Stimulated activated naive CD8-positive, alpha-beta T cell treated with anti-CD3 and anti-CD28 coated beads, Interleukin-15, Interleukin-2, amounts not matched to agents 100 ng/mL and 50 ng/mL, for 24 hours (primary cell): ENCODE results near the gene GAST.
"Not testable (repeated sequence)": the region's sequence is repeated elsewhere in the genome, so short reads cannot be mapped to it uniquely, and the experiment has no call there.

Experiments
- H3K27ac Mint-ChIP-seq: one replicate; pipeline ENCODE4 v1.8.0; 2021; ENCODE audit warnings: mild to moderate bottlenecking, mixed read lengths
- H3K27me3 Mint-ChIP-seq: one replicate; pipeline ENCODE4 v1.8.0; 2021; ENCODE audit warnings: mixed read lengths
- H3K36me3 Mint-ChIP-seq: one replicate; pipeline ENCODE4 v1.8.0; 2021; ENCODE audit warnings: low read depth, mixed read lengths
- H3K4me1 Mint-ChIP-seq: one replicate; pipeline ENCODE4 v1.8.0; 2021; ENCODE audit warnings: low read depth, mixed read lengths
- H3K4me3 Mint-ChIP-seq: one replicate; pipeline ENCODE4 v1.8.0; 2021; ENCODE audit warnings: mild to moderate bottlenecking, mixed read lengths
- H3K9me3 Mint-ChIP-seq: one replicate; pipeline ENCODE4 v1.8.0; 2021; ENCODE audit warnings: mixed read lengths

The GAST gene

DNA sequence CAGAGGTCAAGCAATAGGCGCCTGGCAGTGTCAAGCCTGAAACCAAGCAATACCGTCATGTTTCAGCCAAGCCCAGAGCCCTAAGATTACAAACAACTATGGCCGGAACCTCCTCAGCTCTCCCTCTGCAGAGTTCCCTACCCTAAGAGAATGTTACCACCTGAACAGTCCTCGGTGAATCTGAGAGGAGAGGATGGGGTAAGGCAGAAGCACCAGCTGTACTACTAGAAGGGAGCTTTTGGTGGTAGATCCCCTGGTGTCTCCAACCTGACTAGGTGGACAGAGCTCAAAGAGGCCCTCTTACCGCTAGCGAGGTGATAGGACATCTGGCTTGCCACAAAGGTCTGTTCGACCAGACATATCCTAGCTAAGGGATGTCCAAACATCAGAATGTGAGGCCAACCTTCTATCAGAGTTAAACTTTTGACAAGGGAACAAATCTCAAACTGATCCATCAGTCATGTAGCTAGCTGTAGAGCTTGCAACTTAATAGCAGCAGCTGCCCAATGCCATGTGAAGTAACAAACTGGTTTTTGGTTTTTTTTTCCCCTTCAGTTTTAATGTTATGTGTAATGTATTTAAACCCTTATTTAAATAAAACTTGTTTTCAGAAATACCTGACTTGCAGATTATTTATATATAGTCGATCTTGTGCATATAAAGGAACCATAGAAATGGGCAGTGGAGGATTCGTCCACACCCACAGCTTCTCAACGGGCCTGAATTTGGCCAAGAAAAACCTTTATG, 20.9 kb upstream of the GAST start:
- peaks cover 36% of the 10 kb centered on the region for H3K4me1 Mint-ChIP-seq
- H3K27me3 Mint-ChIP-seq: no peaks in the 10 kb centered on the region
- H3K9me3 Mint-ChIP-seq: no peaks in the 10 kb centered on the region
- H3K4me3 Mint-ChIP-seq: peak overlapping the region; percentile 95
- H3K36me3 Mint-ChIP-seq: peaks cover 54% of the 10 kb centered on the region
- H3K27ac Mint-ChIP-seq: peak overlapping the region; percentile 98

DNA sequence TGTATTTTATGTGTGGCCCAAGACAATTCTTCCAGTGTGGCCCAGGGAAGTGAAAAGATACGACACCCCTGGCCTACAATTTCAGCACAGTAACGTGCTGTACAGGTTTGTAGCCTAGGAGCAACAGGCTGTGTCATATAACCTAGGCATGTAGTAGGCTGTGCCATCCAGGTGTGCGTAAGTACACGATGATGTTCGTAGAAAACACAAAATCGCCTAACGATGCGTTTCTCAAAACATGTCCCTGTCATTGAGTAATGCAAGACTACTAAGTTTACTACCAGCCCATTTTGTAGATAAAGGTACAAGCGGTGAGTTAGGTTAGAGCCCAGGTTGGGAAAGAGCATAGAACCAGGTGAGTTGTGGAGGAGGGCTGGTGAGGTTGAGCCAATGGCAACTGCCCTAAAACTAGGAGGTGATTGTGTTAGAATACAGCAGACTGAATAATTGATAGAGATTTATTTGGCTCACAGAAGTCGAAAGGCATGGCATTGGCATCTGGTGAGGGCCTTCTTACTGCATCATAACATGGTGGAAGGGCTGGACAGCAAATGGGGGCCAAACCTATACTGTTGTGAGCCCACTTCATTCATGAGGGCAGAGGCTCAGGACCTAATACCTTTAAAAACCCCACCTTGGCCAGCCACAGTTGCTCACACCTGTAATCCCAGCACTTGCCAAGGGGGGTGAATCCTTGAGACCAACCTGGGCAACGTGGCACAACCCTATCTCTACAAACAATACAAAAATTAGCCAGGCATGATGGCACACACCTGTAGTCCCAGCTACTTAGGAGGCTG, 19.2 kb upstream of the GAST start:
- Mint-ChIP-seq H3K36me3 (peaks cover 54% of the 10 kb centered on the region), H3K4me3 (no peak overlapping the region), H3K4me1 (peaks cover 36% of the 10 kb centered on the region), H3K27ac (peak overlapping the region; percentile 29), H3K9me3 (no peaks in the 10 kb centered on the region), H3K27me3 (no peaks in the 10 kb centered on the region)

DNA sequence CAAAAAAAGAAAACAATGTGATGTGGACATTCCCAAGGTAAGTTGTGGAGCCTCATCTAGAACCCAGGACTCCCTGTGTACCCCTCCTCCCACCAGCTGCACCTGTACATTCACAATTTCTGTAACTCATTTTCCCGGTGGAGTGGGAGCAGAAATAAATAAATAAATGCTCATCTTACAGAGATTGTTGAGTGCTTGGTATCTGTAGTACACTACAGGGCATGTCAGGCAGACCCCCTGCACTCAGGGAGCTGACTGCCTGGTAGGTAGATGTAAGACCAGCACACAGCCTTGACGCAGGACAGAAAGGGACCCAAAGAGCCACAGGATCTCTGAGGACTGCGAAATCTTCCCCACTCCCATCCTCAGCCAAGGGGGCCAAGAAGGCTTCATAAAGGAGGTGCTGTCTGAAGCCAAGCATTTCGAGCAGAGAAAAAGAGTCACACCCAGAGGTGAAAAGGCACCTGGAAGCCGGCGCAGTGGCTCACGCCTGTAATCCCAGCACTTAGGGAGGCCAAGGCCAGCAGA, 16.9 kb upstream of the GAST start:
- Mint-ChIP-seq H3K4me1 (peaks cover 28% of the 10 kb centered on the region), H3K36me3 (peaks cover 44% of the 10 kb centered on the region), H3K27ac (no peak overlapping the region), H3K27me3 (no peaks in the 10 kb centered on the region), H3K4me3 (no peak overlapping the region), H3K9me3 (no peaks in the 10 kb centered on the region)

DNA sequence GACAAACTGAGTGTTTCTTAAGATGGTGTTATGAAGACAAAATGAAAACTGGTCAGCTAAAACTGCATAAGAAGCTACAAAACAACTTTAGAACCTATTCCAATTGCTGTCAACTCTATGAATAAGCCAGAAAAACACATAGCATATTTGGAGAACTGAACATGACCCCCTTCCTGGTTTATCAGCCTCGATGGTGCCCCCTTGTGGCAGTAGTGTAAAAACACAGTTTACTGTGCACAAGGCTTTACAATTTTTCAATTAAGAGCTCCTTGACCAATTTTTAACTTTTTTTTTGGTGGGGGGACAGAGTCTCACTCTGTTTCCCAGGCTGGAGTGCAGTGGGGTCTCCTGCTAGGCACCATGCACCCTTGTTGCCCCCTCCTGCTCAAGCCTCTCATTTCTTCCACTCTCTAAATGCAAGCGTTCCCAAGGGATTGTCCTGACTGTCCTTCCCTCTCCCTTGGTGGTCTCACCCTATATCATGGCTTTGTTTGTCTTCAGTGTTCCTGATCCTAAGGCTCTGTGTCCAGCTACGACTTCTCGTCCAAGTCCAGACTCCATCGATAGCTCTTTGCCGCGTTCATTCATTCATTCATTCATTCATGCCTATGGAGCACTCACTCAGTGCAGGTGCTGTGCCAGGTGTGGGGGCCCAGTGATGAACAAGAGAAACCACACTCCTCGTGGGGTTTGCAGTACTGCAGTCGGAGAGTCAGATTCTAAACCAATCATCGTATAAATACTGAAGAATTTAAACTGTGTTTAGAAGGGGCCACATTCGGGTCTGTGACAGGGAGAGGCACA, 16.0 kb upstream of the GAST start:
- H3K9me3 Mint-ChIP-seq: no peaks in the 10 kb centered on the region
- no peaks in the 10 kb centered on the region for H3K27me3 Mint-ChIP-seq
- H3K27ac Mint-ChIP-seq: peak overlapping the region; percentile 61
- H3K4me3 Mint-ChIP-seq: no peak overlapping the region
- peaks cover 35% of the 10 kb centered on the region for H3K36me3 Mint-ChIP-seq
- H3K4me1 Mint-ChIP-seq: peaks cover 21% of the 10 kb centered on the region

DNA sequence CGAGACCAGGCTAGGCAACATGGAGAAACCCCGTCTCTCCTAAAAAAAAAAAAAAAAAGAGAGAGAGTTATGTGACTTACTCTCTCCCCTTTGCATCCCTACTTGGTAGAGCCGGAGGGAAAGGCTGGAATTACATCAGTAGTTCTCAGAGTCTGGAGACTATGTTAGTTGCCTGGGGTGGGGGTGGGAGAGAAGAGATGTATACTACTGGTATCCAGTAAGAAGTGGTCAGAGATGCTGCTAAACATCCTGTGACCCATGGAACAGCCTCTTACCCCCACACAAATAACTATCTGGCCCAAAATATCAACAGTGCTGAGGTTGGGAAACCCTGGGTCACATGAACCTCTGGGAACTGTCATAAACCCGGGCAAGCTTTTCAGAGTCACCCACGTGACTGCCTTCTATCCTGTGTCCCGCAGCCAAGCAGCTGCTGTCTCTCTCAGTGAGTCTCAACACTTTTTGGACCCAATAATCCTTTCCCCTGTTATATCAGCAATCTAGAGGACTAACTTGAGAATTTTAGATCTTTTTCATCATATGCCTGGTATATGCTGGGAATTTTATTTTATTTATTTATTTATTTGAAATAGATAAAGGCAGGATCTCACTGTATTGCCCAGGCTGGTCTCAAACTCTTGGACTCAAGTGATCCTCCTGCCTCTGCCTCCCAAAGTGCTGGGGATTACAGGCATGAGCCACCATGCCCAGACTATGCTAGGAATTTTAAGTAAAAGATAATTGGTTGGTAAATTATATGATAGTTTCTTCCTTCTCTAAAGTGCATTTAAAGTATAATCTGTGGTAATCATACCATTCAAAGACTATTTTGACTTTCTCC, 14.8 kb upstream of the GAST start:
- Mint-ChIP-seq H3K27ac (no peak overlapping the region), H3K4me1 (peaks cover 11% of the 10 kb centered on the region), H3K27me3 (no peaks in the 10 kb centered on the region), H3K4me3 (no peak overlapping the region), H3K9me3 (no peaks in the 10 kb centered on the region), H3K36me3 (peaks cover 23% of the 10 kb centered on the region)

DNA sequence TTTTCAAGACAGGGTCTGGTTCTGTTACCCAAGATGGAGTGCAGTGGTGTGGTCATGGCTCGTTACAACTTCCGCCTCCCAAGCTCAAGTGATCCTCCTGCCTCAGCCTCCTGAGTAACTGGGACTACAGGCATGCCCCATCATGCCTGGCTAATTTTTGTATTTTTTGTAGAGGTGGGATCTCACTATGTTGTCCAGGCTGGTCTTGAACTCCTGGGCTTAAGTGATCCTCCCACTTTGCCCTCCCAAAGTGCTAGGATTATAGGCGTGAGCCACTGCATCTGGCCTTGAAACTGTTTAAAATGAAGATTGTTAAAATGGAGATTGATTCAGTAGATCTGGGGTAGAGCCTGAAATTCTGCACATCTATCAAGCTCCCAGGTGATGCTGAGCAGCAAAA, 11.3 kb upstream of the GAST start:
- not testable (repeated sequence) for H3K4me1 Mint-ChIP-seq, H3K27ac Mint-ChIP-seq, H3K27me3 Mint-ChIP-seq, H3K36me3 Mint-ChIP-seq, H3K9me3 Mint-ChIP-seq, H3K4me3 Mint-ChIP-seq

DNA sequence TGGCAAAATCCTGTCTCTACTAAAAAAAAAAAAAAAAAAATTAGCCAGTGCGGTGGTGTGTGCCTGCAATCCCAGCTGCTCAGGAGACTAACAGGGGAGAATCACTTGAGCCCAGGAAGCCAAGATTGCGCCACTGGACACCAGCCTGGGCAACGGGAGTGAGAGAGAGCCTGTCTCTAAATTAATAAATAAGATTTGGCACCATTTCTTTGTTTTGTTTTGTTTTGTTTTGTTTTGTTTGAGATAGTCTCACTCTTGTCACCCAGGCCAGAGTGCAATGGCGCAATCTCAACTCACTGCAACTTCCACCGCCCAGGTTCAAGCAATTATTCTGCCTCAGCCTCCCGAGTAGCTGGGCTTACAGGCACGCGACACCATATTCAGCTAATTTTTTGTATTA, 9.4 kb upstream of the GAST start:
- H3K36me3 Mint-ChIP-seq: no peaks in the 10 kb centered on the region
- H3K27me3 Mint-ChIP-seq: no peaks in the 10 kb centered on the region
- H3K4me1 Mint-ChIP-seq: no peaks in the 10 kb centered on the region
- no peak overlapping the region for H3K27ac Mint-ChIP-seq
- no peak overlapping the region for H3K4me3 Mint-ChIP-seq
- H3K9me3 Mint-ChIP-seq: no peaks in the 10 kb centered on the region

DNA sequence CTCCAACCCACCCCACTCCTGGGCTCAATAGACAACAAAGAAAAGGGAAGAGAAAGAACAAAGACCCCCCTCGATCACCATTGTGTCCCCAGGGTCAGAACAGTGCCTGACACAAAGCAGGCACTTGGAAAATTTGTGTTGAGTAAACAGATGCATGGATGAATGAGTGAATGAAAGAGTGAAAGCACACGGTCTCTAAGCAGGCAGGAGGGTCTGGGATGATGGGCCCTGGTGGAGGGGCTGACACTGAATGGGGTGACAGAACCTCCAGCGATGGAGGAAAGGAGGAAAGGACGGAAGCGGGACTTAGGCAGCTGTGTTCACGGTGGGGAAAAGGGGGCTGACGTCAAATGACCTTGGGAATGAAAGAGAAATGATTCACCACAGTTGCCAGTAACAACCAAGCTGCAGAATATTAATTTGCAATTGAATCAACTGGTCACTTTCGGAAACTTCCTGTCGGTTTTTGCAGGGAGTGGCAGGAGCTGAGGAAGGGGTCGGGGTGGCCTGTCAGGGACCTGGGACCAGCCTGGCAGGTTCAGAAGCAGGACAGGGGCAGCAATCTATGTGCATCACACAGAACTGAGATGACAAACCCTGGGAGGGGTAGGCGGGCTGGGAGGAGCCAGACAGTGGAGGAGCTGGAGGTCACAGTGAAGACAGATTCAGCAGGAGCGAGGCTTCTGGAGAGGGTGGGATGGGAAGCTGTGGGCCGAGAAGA, 6.7 kb upstream of the GAST start:
- no peaks in the 10 kb centered on the region for H3K9me3 Mint-ChIP-seq
- no peak overlapping the region for H3K27ac Mint-ChIP-seq
- H3K27me3 Mint-ChIP-seq: no peaks in the 10 kb centered on the region
- H3K4me1 Mint-ChIP-seq: peaks cover 1% of the 10 kb centered on the region
- no peak overlapping the region for H3K4me3 Mint-ChIP-seq
- no peaks in the 10 kb centered on the region for H3K36me3 Mint-ChIP-seq

DNA sequence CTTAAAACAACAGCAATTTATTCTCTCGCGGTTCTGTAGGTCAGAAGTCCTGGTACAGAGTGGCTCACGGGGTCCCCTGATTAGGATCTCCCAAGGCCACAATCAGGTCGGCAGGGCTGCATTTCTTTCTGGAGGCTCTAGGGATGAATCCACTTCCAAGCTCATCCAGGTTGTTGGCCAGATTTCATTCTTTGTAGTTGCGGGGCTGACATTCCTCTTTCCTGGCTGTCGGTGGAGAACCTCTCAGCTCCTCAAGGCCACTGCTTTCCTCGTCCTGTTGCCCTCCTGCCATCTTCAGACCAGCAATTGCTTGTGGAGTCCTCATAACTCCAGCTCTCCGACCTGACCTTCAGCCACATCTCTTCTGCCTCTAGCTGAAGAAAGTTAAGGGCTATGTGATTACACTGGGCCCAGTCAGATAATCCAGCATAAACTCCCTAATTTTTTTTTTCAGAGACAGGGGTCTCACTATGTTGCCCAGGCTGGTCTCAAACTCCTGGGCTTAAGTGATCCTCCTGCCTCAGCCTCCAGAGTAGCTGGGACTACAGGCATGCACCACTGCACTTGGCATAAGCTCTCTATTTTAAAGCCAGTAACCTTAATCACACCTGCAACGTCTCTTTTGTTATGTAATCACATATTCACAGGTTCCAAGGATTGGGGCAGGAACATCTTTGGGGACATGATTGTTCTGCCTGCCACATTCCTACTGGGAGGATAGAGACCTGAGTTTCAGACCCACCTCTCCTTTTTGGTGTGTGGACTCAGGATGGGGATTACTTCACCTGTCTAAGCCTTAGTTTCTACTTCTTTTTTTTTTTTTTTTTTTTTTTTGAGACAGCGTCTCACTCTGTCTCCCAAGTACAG, 4.1 kb upstream of the GAST start:
- Mint-ChIP-seq H3K4me1 (peaks cover 8% of the 10 kb centered on the region), H3K36me3 (no peaks in the 10 kb centered on the region), H3K27me3 (no peaks in the 10 kb centered on the region), H3K27ac (no peak overlapping the region), H3K9me3 (no peaks in the 10 kb centered on the region), H3K4me3 (no peak overlapping the region)

DNA sequence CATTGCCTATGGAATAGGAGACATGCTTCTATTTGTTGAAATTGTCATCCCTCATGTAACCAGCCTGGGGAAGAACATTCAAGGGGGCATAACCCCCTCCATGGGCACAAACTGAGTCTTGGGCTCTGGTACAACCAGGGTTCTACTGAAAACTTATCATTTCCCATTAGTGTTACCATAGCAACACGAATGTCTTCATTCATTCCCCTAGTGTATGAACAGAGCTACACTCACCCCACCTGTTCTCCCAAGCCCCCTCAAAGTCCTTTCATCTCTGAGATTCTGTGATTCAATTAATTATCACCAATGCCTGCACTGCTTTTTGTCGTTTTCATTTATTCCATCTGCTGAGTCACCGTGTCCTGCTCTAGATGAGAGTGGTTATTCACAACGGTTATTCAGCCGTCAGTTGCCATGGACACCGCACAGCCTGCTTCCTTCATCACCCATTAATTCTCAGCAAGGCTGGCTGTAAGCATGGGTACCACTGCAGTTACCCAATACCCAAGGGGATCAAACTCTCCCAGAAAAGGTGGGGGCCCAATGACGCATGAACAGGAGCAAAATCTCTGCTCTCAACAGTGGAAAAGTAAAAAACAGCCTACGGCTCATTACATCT, 1.6 kb upstream of the GAST start:
- H3K9me3 Mint-ChIP-seq: no peaks in the 10 kb centered on the region
- no peak overlapping the region for H3K27ac Mint-ChIP-seq
- peaks cover 8% of the 10 kb centered on the region for H3K4me1 Mint-ChIP-seq
- no peaks in the 10 kb centered on the region for H3K27me3 Mint-ChIP-seq
- no peak overlapping the region for H3K4me3 Mint-ChIP-seq
- H3K36me3 Mint-ChIP-seq: no peaks in the 10 kb centered on the region

DNA sequence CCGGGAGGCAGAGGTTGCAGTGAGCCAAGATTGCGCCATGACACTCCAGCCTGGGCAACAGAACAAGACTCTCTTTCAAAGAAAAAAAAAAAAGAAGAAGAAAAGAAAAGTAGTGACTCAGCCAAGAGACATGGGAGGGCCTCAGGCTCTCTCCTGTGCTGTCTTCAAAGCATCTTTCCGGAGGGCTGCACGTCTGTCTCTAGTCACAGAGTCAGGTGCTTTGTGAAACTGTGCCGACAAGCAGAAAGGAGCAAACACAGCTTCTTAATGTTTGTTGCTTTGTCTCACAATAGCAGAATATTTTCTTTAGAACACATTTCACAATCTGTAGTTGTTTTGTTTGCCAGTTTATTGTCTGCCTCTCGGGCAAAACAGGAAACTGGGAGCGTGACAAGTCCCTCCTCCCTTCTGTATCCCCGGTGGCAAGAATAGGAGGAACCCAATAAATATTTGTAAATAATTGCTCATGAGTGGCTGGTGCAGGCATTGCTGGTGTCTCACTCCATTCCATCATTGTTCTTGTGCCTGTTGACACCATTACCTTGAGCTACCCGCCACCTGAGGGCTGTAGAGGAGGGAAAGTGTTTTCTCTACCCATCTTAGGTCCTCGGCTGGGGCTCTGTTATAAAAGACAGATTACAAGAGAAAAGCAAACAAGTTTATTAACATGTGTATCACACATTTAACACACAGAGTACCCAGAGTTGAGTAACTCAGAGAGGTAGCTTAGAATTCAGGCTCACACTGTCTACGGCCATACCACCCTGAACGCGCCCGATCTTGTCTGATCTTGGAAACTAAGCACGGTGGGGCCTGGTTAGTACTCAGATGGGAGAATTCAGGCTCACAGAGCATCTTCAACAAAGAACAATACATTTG, 5.5 kb downstream of the GAST start:
- Mint-ChIP-seq H3K27me3 (no peaks in the 10 kb centered on the region), H3K4me1 (no peaks in the 10 kb centered on the region), H3K4me3 (no peak overlapping the region), H3K36me3 (no peaks in the 10 kb centered on the region), H3K9me3 (no peaks in the 10 kb centered on the region), H3K27ac (no peak overlapping the region)

DNA sequence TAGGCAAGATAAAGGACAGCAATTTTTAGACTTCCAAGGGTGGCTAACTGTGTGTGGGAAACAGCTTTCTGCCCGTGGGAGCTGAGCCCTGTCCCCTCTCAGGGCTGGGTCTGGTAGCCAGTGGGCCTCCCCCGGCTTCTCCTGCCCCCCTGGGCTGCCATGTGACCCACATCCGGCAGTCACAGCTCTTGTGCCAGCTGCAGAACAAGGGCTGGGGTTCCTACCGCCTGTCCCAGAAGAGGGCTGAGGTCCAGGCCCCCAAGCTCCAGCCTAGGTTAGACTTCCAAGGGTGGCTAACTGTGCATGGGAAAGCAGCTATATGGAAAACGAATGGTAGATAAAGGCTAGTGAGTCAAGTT, 6.1 kb downstream of the GAST start:
- Mint-ChIP-seq H3K27me3 (no peaks in the 10 kb centered on the region), H3K4me1 (no peaks in the 10 kb centered on the region), H3K36me3 (no peaks in the 10 kb centered on the region), H3K9me3 (no peaks in the 10 kb centered on the region), H3K4me3 (no peak overlapping the region), H3K27ac (no peak overlapping the region)
